ENCODE results near the gene PLXNA2. TPM values are rescaled to one million over a fixed set of nuclear protein-coding genes. Genes with fewer than 3 reads are reported as not detected.

PLXNA2 gene
- total RNA-seq, 1 donor from 2014 or later, result 17.7 TPM

DNA sequence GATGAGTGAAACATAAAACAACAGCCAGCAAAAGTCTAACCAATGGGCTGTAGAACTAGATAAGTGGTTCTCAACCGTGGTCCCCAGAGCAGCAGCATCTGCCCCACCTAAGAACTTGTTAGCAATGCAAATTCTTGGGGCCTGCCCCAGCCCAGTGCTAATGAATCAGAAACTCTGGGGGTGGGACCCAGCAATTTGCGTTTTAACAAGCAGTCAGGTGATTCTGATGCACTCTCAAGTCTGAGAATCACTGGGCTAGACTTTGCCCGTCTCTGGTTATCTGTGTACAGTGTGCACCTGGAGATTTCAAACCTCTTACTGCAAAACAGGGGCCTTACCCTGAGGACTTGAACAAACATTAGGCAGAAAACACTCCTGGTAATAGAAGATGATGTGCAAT, 66.5 kb downstream of the PLXNA2 start:
- no peaks in the 10 kb centered on the region for H3K9me3 Mint-ChIP-seq (ENCODE audit: unreplicated experiment)
- Histone ChIP-seq H3K9me3 (ENCODE audit: insufficient read depth, low read depth, low read length) (no peaks in the 10 kb centered on the region), H3K4me3 (ENCODE audit: insufficient read depth, low read depth, low read length) (no peak overlapping the region), H3K4me2 (ENCODE audit: low read length) (no peak overlapping the region), H3K4me1 (ENCODE audit: insufficient read depth, low read length) (peaks cover 18% of the 10 kb centered on the region), H3K79me2 (ENCODE audit: insufficient read depth, low read length) (no peaks in the 10 kb centered on the region), H4K20me1 (ENCODE audit: insufficient read depth, low read length) (no peaks in the 10 kb centered on the region), H3K36me3 (ENCODE audit: insufficient read depth, low read length) (no peaks in the 10 kb centered on the region), H2AFZ (ENCODE audit: low read depth, low read length) (no peak overlapping the region), H3K27me3 (ENCODE audit: insufficient read depth, low read length) (no peaks in the 10 kb centered on the region), H3K9ac (ENCODE audit: low read length) (no peak overlapping the region), H3K27ac (ENCODE audit: low read depth, low read length) (no peak overlapping the region)
- H3K36me3 Mint-ChIP-seq (ENCODE audit: low read depth, unreplicated experiment), result no peaks in the 10 kb centered on the region
- peak; percentile 16 for DNase-seq (ENCODE audit: low read depth)
- FAIRE-seq, result no peak
- TF ChIP-seq, protein P1, sequence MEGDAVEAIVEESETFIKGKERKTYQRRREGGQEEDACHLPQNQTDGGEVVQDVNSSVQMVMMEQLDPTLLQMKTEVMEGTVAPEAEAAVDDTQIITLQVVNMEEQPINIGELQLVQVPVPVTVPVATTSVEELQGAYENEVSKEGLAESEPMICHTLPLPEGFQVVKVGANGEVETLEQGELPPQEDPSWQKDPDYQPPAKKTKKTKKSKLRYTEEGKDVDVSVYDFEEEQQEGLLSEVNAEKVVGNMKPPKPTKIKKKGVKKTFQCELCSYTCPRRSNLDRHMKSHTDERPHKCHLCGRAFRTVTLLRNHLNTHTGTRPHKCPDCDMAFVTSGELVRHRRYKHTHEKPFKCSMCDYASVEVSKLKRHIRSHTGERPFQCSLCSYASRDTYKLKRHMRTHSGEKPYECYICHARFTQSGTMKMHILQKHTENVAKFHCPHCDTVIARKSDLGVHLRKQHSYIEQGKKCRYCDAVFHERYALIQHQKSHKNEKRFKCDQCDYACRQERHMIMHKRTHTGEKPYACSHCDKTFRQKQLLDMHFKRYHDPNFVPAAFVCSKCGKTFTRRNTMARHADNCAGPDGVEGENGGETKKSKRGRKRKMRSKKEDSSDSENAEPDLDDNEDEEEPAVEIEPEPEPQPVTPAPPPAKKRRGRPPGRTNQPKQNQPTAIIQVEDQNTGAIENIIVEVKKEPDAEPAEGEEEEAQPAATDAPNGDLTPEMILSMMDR (IDR thresholded peaks at IDR 0.05; ENCODE audit: insufficient read depth, low read depth, low read length), result no peak
- no peak for TF ChIP-seq EZH2 (IDR thresholded peaks at IDR 0.05; ENCODE audit: insufficient read depth, low read length)
- H3K4me3 Mint-ChIP-seq (ENCODE audit: unreplicated experiment), result no peak overlapping the region
- peaks cover 10% of the 10 kb centered on the region for H3K27me3 Mint-ChIP-seq (ENCODE audit: low read depth, unreplicated experiment)
- no peak overlapping the region for H3K27ac Mint-ChIP-seq (ENCODE audit: unreplicated experiment)
- peaks cover 32% of the 10 kb centered on the region for H3K4me1 Mint-ChIP-seq (ENCODE audit: low read depth, unreplicated experiment)

DNA sequence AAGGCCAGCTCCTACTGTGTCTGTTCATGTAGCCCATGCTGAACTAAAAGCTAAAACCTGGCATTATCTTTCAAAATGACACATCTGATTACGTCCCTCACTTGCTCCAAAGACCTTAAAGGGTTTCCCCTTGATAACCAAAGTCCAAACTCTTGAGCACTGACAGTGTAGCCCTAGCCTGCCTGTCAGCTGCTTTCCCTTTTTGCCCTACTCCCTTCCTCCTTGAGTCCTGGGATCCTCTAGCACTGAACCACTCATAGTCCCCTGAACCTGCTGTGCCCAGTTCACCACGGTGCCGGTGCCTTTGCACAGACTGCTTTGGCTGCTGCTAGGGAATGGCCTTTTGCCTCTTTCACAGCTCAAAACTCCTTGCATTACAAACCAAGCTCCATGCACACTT, 67.5 kb downstream of the PLXNA2 start:
- TF ChIP-seq, protein P1 (IDR thresholded peaks at IDR 0.05; ENCODE audit: insufficient read depth, low read depth, low read length), result no peak
- TF ChIP-seq EZH2 (IDR thresholded peaks at IDR 0.05; ENCODE audit: insufficient read depth, low read length), result no peak
- no peak for FAIRE-seq
- Histone ChIP-seq H3K4me3 (ENCODE audit: insufficient read depth, low read depth, low read length) (no peak overlapping the region), H3K9me3 (ENCODE audit: insufficient read depth, low read depth, low read length) (no peaks in the 10 kb centered on the region), H3K4me2 (ENCODE audit: low read length) (no peak overlapping the region), H3K36me3 (ENCODE audit: insufficient read depth, low read length) (no peaks in the 10 kb centered on the region), H3K27ac (ENCODE audit: low read depth, low read length) (no peak overlapping the region), H3K4me1 (ENCODE audit: insufficient read depth, low read length) (peaks cover 18% of the 10 kb centered on the region), H3K79me2 (ENCODE audit: insufficient read depth, low read length) (no peaks in the 10 kb centered on the region), H3K9ac (ENCODE audit: low read length) (no peak overlapping the region), H2AFZ (ENCODE audit: low read depth, low read length) (no peak overlapping the region), H4K20me1 (ENCODE audit: insufficient read depth, low read length) (no peaks in the 10 kb centered on the region), H3K27me3 (ENCODE audit: insufficient read depth, low read length) (no peaks in the 10 kb centered on the region)
- DNase-seq (ENCODE audit: low read depth), result no peak
- Mint-ChIP-seq H3K27me3 (ENCODE audit: low read depth, unreplicated experiment) (peaks cover 5% of the 10 kb centered on the region), H3K36me3 (ENCODE audit: low read depth, unreplicated experiment) (no peaks in the 10 kb centered on the region), H3K4me1 (ENCODE audit: low read depth, unreplicated experiment) (peaks cover 39% of the 10 kb centered on the region), H3K27ac (ENCODE audit: unreplicated experiment) (no peak overlapping the region), H3K9me3 (ENCODE audit: unreplicated experiment) (no peaks in the 10 kb centered on the region), H3K4me3 (ENCODE audit: unreplicated experiment) (no peak overlapping the region)

DNA sequence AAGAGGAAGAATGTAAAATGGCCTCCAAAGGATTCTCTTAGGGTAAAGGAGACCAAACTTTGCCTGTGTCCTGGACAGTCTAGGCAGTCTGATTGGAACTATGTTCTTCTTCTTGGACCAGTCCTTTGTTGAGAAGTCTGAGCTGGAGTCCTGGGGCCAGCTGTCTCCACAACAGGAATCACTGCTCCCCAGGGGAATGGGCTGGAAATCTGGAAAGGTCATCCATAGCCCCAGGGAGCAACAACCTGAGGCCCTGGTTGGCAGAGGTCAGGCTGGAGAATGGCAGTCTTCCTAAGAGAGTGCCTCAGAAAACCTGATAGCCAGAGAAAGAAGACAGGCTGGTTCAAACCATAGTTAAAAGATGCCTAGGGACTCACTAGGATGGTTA, 68.7 kb downstream of the PLXNA2 start:
- Histone ChIP-seq H3K9me3 (ENCODE audit: insufficient read depth, low read depth, low read length) (no peaks in the 10 kb centered on the region), H3K4me3 (ENCODE audit: insufficient read depth, low read depth, low read length) (no peak overlapping the region), H3K27ac (ENCODE audit: low read depth, low read length) (no peak overlapping the region), H3K4me1 (ENCODE audit: insufficient read depth, low read length) (peaks cover 18% of the 10 kb centered on the region), H3K36me3 (ENCODE audit: insufficient read depth, low read length) (no peaks in the 10 kb centered on the region), H3K4me2 (ENCODE audit: low read length) (no peak overlapping the region), H3K79me2 (ENCODE audit: insufficient read depth, low read length) (no peaks in the 10 kb centered on the region), H3K27me3 (ENCODE audit: insufficient read depth, low read length) (no peaks in the 10 kb centered on the region), H2AFZ (ENCODE audit: low read depth, low read length) (no peak overlapping the region), H4K20me1 (ENCODE audit: insufficient read depth, low read length) (no peaks in the 10 kb centered on the region), H3K9ac (ENCODE audit: low read length) (no peak overlapping the region)
- DNase-seq (ENCODE audit: low read depth), result no peak
- TF ChIP-seq, protein P1 (IDR thresholded peaks at IDR 0.05; ENCODE audit: insufficient read depth, low read depth, low read length), result no peak
- TF ChIP-seq EZH2 (IDR thresholded peaks at IDR 0.05; ENCODE audit: insufficient read depth, low read length), result no peak
- Mint-ChIP-seq H3K27ac (ENCODE audit: unreplicated experiment) (no peak overlapping the region), H3K9me3 (ENCODE audit: unreplicated experiment) (no peaks in the 10 kb centered on the region), H3K27me3 (ENCODE audit: low read depth, unreplicated experiment) (peaks cover 5% of the 10 kb centered on the region), H3K4me3 (ENCODE audit: unreplicated experiment) (no peak overlapping the region), H3K4me1 (ENCODE audit: low read depth, unreplicated experiment) (peaks cover 43% of the 10 kb centered on the region), H3K36me3 (ENCODE audit: low read depth, unreplicated experiment) (no peaks in the 10 kb centered on the region)
- no peak for FAIRE-seq

Data from astrocyte (in vitro differentiated cells and primary cell).